SK-N-SH (cell line): ENCODE measurements around the gene GLTP. TPM values are rescaled to one million over a fixed set of nuclear protein-coding genes. Genes with fewer than 3 reads are reported as not detected.
"Not testable (repeated sequence)": the region's sequence is repeated elsewhere in the genome, so short reads cannot be mapped to it uniquely, and the experiment has no call there.

Experiments used
- CTCF ChIA-PET: fragments of 300-600, 350-600 bp; formaldehyde crosslinking; extraction: SDS; loops from one replicate; lab custom pipeline; 2021; lab: Yijun Ruan, JAX
- POLR2A ChIA-PET: fragments of 350-600 bp; sonication (Branson Sonifier 250); formaldehyde crosslinking; extraction: SDS; loops from one replicate; lab custom pipeline; 2020; ENCODE audit warnings: antibody characterized with exemption, inconsistent platforms; lab: Yijun Ruan, JAX
- DNase-seq: peaks from one replicate; pipeline ENCODE4 v3.0.0; 2012
- H2AFZ ChIP-seq: fragments of 200-600 bp; sonication (generic); 2 replicates; pipeline ENCODE4 v1.8.1; 2016; ENCODE audit warnings: antibody characterized with exemption, mild to moderate bottlenecking, low read depth
- H3F3A ChIP-seq: fragments of 200-600 bp; sonication (generic); replicated peaks from 2 replicates; pipeline ENCODE3; 2016; ENCODE audit warnings: antibody characterized with exemption, mild to moderate bottlenecking; ENCODE audit not compliant: insufficient read depth
- H3K27ac ChIP-seq, 2 experiments: fragments of 200-500 bp in 1 of 2; fragments of 200-600 bp in 1 of 2; sonication (Bioruptor generic) in 1 of 2; sonication (generic), shearing (Covaris generic) in 1 of 2; 2 replicates each; pipeline versions ENCODE4 v1.5.1 to v1.6.1; 2014 to 2016; ENCODE audit warnings: low read depth in 2 of 2, inconsistent platforms in 1 of 2, low read length in 1 of 2, mild to moderate bottlenecking in 1 of 2, mixed read lengths in 1 of 2
- H3K27me3 ChIP-seq: fragments of 200-600 bp; sonication (generic), shearing (Covaris generic); 2 replicates; pipeline ENCODE4 v1.6.1; 2016; ENCODE audit warnings: mixed run types; ENCODE audit not compliant: insufficient read depth
- H3K36me3 ChIP-seq, 2 experiments: fragments of 200-500 bp in 1 of 2; fragments of 200-600 bp in 1 of 2; sonication (Bioruptor generic) in 1 of 2; sonication (generic) in 1 of 2; replicated peaks in 1 of 2; 2 replicates each; pipeline versions ENCODE3 to v1.5.1; 2014 to 2016; ENCODE audit warnings: low read length in 1 of 2, mild to moderate bottlenecking in 1 of 2; ENCODE audit not compliant: insufficient read depth in 2 of 2, control insufficient read depth in 1 of 2
- H3K4me1 ChIP-seq, 2 experiments: fragments of 200-500 bp in 1 of 2; fragments of 200-600 bp in 1 of 2; sonication (Bioruptor generic) in 1 of 2; sonication (generic), shearing (Covaris generic) in 1 of 2; 2 replicates each; pipeline versions ENCODE4 v1.5.1 to v1.6.1; 2014 to 2016; ENCODE audit warnings: low read depth in 1 of 2, low read length in 1 of 2, mixed run types in 1 of 2; ENCODE audit not compliant: insufficient read depth in 2 of 2, control insufficient read depth in 1 of 2
- H3K4me2 ChIP-seq: fragments of 200-600 bp; sonication (generic), shearing (Covaris generic); 2 replicates; pipeline ENCODE4 v1.6.1; 2017; ENCODE audit warnings: mixed run types
- H3K4me3 ChIP-seq, 2 experiments: fragments of 200-500 bp in 1 of 2; fragments of 200-600 bp in 1 of 2; sonication (Bioruptor generic) in 1 of 2; sonication (generic), shearing (Covaris generic) in 1 of 2; 2 replicates each; pipeline versions ENCODE4 v1.5.1 to v1.8.1; 2014 to 2016; ENCODE audit warnings: low read depth in 2 of 2, inconsistent platforms in 1 of 2, low read length in 1 of 2, mild to moderate bottlenecking in 1 of 2, mixed read lengths in 1 of 2, moderate library complexity in 1 of 2
- H3K79me2 ChIP-seq: fragments of 200-600 bp; sonication (generic); 2 replicates; pipeline ENCODE4 v1.8.1; 2017; ENCODE audit warnings: mild to moderate bottlenecking; ENCODE audit not compliant: insufficient read depth
- H3K9ac ChIP-seq: fragments of 200-600 bp; sonication (generic); 2 replicates; pipeline ENCODE4 v1.6.1; 2017; ENCODE audit warnings: mixed run types
- H3K9me2 ChIP-seq: fragments of 200-600 bp; sonication (generic); 2 replicates; pipeline ENCODE4 v1.6.1; 2017; ENCODE audit warnings: mixed run types
- H3K9me3 ChIP-seq: fragments of 200-600 bp; sonication (generic); 2 replicates; pipeline ENCODE4 v1.6.1; 2017; ENCODE audit warnings: mixed run types, mild to moderate bottlenecking, moderate library complexity
- H4K20me1 ChIP-seq: fragments of 200-600 bp; sonication (generic); 2 replicates; pipeline ENCODE4 v1.6.1; 2017; ENCODE audit warnings: mild to moderate bottlenecking, mixed run types; ENCODE audit not compliant: insufficient read depth
- CTCF ChIP-seq: fragments of 200-600 bp; sonication (generic); IDR thresholded peaks from 2 replicates; pipeline ENCODE4 v1.6.1; 2017; ENCODE audit warnings: antibody characterized with exemption, mild to moderate bottlenecking, moderate library complexity
- EP300 ChIP-seq, 2 experiments: IDR thresholded peaks; 2 replicates each; pipeline versions ENCODE4 v1.4.0 to v1.6.1; 2012; ENCODE audit warnings: borderline replicate concordance in 1 of 2, low read depth in 1 of 2, low read length in 1 of 2
- EZH2phosphoT487 ChIP-seq: fragments of 200-600 bp; sonication (generic); IDR thresholded peaks from 2 replicates; pipeline ENCODE4 v1.6.1; 2017; ENCODE audit warnings: low read depth, mixed run types, mild to moderate bottlenecking, antibody characterized with exemption, moderate library complexity, borderline replicate concordance
- JUND ChIP-seq: IDR thresholded peaks from 2 replicates; pipeline ENCODE4 v1.4.0; 2012
- MAX ChIP-seq: IDR thresholded peaks from 2 replicates; pipeline ENCODE4 v1.4.0; 2012; ENCODE audit warnings: low read depth
- MEF2A ChIP-seq: IDR thresholded peaks from 2 replicates; pipeline ENCODE4 v1.4.0; 2012; ENCODE audit warnings: low read depth, borderline replicate concordance
- MXI1 ChIP-seq: IDR thresholded peaks from 2 replicates; pipeline ENCODE4 v1.6.1; 2012; ENCODE audit warnings: mild to moderate bottlenecking, low read depth, low read length, improper control_type of control experiment
- NFIC ChIP-seq: IDR thresholded peaks from 2 replicates; pipeline ENCODE4 v1.4.0; 2012; ENCODE audit warnings: borderline replicate concordance
- NRF1 ChIP-seq: IDR thresholded peaks from 2 replicates; pipeline ENCODE4 v1.6.1; 2012; ENCODE audit warnings: low read depth, mild to moderate bottlenecking, low read length
- PBX3 ChIP-seq: IDR thresholded peaks from 2 replicates; pipeline ENCODE4; 2012
- RFX5 ChIP-seq: IDR thresholded peaks from 2 replicates; pipeline ENCODE4 v1.6.1; 2012; ENCODE audit warnings: mild to moderate bottlenecking, improper control_type of control experiment, low read length
- RXRA ChIP-seq: IDR thresholded peaks from 2 replicates; pipeline ENCODE4 v1.4.0; 2012; ENCODE audit warnings: low read depth, mild to moderate bottlenecking, borderline replicate concordance
- TAF1 ChIP-seq: IDR thresholded peaks from 2 replicates; pipeline ENCODE4 v1.6.1; 2012; ENCODE audit warnings: low read depth, mild to moderate bottlenecking, low read length, moderate library complexity, borderline replicate concordance
- TCF12 ChIP-seq: IDR thresholded peaks from 2 replicates; pipeline ENCODE4 v1.4.0; 2012
- TEAD4 ChIP-seq: IDR thresholded peaks from 2 replicates; pipeline ENCODE4 v1.4.0; 2012; ENCODE audit warnings: mild to moderate bottlenecking, borderline replicate concordance; ENCODE audit not compliant: insufficient read depth
- YY1 ChIP-seq: IDR thresholded peaks from 2 replicates; pipeline ENCODE4 v1.4.0; 2012; ENCODE audit warnings: low read depth, mild to moderate bottlenecking
- WGBS: methylation state at CpG from one replicate; pipeline ENCODE4 v1.1.6; 2017; ENCODE audit warnings: low lambda C conversion rate; 5-methylcytosine and 5-hydroxymethylcytosine counted together
- polyA plus RNA-seq, 3 experiments: library from polyadenylated mRNA; depleted of rRNA; stranded (reverse); fragments of >200 nt; gene quantifications; 2 replicates each; pipeline ENCODE4 v1.2.3, GENCODE V29; 2012
- TF ChIP-seq, protein P1 (sequence below): IDR thresholded peaks from 2 replicates; pipeline ENCODE4 v1.4.0; 2012; ENCODE audit warnings: low read depth, borderline replicate concordance
- TF ChIP-seq, protein P2 (sequence below): fragments of 150-350 bp; IDR thresholded peaks from 2 replicates; pipeline ENCODE4 v1.6.1; 2016; ENCODE audit warnings: mild to moderate bottlenecking, low read depth, low read length

The GLTP gene
- polyA plus RNA-seq, 1 of the 3 experiments (the other 2 are of a cell fraction) = 23.0 TPM

GRCh38 chr12:109855377-109855776 is 25.0 kb downstream of the GLTP start:
- Histone ChIP-seq H3K4me2 (no peak overlapping the region), H3F3A (peaks cover 4% of the 10 kb centered on the region), H3K27me3 (no peaks in the 10 kb centered on the region), H2AFZ (no peak overlapping the region), H3K9ac (no peak overlapping the region), H4K20me1 (no peaks in the 10 kb centered on the region), H3K9me2 (no peaks in the 10 kb centered on the region), H3K4me1 (no peaks in the 10 kb centered on the region), H3K36me3 (peaks cover 4 to 24% of the 10 kb centered on the region in 2 experiments), H3K79me2 (no peaks in the 10 kb centered on the region), H3K4me3 (no peak overlapping the region), H3K27ac (no peak overlapping the region), H3K9me3 (no peaks in the 10 kb centered on the region)
- CTCF ChIA-PET = interaction anchor here (0.9 to 6.0 kb wide), 4 partner anchors 10 to 50 kb away, joined by 3 to 91 read pairs (median 20); no protein-coding TSS in a partner anchor
- DNase-seq = no peak
- TF ChIP-seq TEAD4 = no peak
- TF ChIP-seq CTCF = no peak
- no peak for TF ChIP-seq NFIC
- TF ChIP-seq RXRA = no peak
- no peak for TF ChIP-seq TAF1
- no peak for TF ChIP-seq JUND
- no peak for TF ChIP-seq TCF12
- TF ChIP-seq MEF2A = no peak
- TF ChIP-seq MAX = no peak
- no peak for TF ChIP-seq NRF1
- TF ChIP-seq EP300 (IDR thresholded peaks at IDR 0.05; ENCODE audit: borderline replicate concordance in 1 of 2, low read depth in 1 of 2, low read length in 1 of 2) = no peak
- TF ChIP-seq, protein P1, sequence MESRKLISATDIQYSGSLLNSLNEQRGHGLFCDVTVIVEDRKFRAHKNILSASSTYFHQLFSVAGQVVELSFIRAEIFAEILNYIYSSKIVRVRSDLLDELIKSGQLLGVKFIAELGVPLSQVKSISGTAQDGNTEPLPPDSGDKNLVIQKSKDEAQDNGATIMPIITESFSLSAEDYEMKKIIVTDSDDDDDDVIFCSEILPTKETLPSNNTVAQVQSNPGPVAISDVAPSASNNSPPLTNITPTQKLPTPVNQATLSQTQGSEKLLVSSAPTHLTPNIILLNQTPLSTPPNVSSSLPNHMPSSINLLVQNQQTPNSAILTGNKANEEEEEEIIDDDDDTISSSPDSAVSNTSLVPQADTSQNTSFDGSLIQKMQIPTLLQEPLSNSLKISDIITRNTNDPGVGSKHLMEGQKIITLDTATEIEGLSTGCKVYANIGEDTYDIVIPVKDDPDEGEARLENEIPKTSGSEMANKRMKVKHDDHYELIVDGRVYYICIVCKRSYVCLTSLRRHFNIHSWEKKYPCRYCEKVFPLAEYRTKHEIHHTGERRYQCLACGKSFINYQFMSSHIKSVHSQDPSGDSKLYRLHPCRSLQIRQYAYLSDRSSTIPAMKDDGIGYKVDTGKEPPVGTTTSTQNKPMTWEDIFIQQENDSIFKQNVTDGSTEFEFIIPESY = no peak
- TF ChIP-seq MXI1 = no peak
- TF ChIP-seq, protein P2, sequence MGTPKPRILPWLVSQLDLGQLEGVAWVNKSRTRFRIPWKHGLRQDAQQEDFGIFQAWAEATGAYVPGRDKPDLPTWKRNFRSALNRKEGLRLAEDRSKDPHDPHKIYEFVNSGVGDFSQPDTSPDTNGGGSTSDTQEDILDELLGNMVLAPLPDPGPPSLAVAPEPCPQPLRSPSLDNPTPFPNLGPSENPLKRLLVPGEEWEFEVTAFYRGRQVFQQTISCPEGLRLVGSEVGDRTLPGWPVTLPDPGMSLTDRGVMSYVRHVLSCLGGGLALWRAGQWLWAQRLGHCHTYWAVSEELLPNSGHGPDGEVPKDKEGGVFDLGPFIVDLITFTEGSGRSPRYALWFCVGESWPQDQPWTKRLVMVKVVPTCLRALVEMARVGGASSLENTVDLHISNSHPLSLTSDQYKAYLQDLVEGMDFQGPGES = no peak
- TF ChIP-seq PBX3 = no peak
- no peak for TF ChIP-seq RFX5
- no peak for TF ChIP-seq YY1
- no peak for TF ChIP-seq EZH2phosphoT487
- WGBS = 93% methylated on average over 14 of the region's 14 CpGs
- POLR2A ChIA-PET = no interaction called here

DNA sequence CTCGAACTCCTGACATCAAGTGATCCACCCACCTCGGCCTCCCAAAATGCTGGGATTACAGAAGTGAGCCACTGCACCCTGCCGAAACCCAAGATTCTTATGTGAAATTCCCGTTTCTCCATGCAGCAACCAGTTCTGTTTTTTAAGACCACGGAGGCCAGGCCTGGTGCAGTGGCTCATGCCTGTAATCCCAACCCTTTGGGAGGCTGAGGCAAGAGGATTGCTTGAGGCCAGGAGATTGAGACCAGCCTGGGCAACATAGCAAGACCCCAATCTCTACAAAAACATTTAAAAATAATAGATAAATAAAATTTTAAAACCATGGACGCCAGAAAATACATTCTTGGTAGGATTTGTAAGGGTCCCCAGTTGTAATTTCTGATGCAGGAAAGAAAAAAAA is 29.8 kb downstream of the GLTP start:
- 91% methylated on average over 6 of the region's 6 CpGs for WGBS
- CTCF ChIA-PET = interaction anchor here (0.6 to 4.6 kb wide), 4 partner anchors 12 to 552 kb away, joined by 3 to 43 read pairs (median 14); no protein-coding TSS in a partner anchor

More for the DNA sequence above, 29.8 kb downstream of the GLTP start:
- H3K79me2 ChIP-seq, H3K36me3 ChIP-seq, H3K9me2 ChIP-seq, H3K4me2 ChIP-seq, H3K27me3 ChIP-seq, H3K4me3 ChIP-seq, H3K9ac ChIP-seq, H3K4me1 ChIP-seq, DNase-seq, POLR2A ChIA-PET, H4K20me1 ChIP-seq, H2AFZ ChIP-seq, H3K9me3 ChIP-seq, H3K27ac ChIP-seq: not testable (repeated sequence)
- peaks cover 15% of the 10 kb centered on the region for H3F3A ChIP-seq
